ENCODE results near the gene R3HDM2.

R3HDM2 gene

DNA sequence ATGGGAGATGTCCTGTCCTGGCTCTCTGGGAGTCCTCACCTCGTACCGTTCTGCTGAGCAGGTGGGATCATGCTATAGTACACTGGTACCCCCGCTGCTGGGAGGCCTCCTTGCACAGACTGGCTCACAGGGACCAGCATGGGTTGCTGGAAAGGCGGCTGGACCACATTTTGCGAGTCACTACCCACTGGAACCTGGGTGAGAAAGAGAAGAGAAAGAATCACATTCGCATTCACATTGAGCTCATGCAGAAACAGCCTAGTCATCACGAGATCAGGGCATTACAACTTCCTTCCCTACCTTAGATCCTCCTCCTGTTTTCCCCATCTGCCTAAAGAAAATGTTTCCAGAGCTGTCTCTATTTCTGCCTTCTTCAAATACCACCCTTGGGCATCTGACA lies 162.6 kb downstream of the R3HDM2 start:
- Mint-ChIP-seq H3K4me1 (peaks cover 7% of the 10 kb centered on the region), H3K27me3 (no peaks in the 10 kb centered on the region), H3K36me3 (peaks cover 43% of the 10 kb centered on the region), H3K27ac (peak overlapping the region; percentile 24), H3K9me3 (no peaks in the 10 kb centered on the region), H3K4me3 (no peak overlapping the region)
- ATAC-seq (ENCODE audit: low read depth) (no peak), DNase-seq (ENCODE audit: low spot score in 2 of 2) (no peak)

GRCh38 chr12:57266681-57267080 lies 164.2 kb downstream of the R3HDM2 start:
- Mint-ChIP-seq H3K9me3 (no peaks in the 10 kb centered on the region), H3K27ac (peak overlapping the region; percentile 64), H3K36me3 (peaks cover 36% of the 10 kb centered on the region), H3K4me3 (no peak overlapping the region), H3K4me1 (peaks cover 7% of the 10 kb centered on the region), H3K27me3 (no peaks in the 10 kb centered on the region)
- DNase-seq (ENCODE audit: low spot score in 2 of 2) (no peak), ATAC-seq (ENCODE audit: low read depth) (no peak)

- no peak overlapping the region for H3K27ac Mint-ChIP-seq
- H3K4me3 Mint-ChIP-seq, result no peak overlapping the region
- no peaks in the 10 kb centered on the region for H3K27me3 Mint-ChIP-seq
- H3K9me3 Mint-ChIP-seq, result no peaks in the 10 kb centered on the region
- H3K36me3 Mint-ChIP-seq, result peaks cover 31% of the 10 kb centered on the region
- H3K4me1 Mint-ChIP-seq, result peaks cover 4% of the 10 kb centered on the region
- ATAC-seq (ENCODE audit: low read depth) (no peak), DNase-seq (ENCODE audit: low spot score in 2 of 2) (no peak)
Observed at GRCh38 chr12:57263096-57263495, 167.7 kb downstream of the R3HDM2 start.

- Mint-ChIP-seq H3K4me3 (no peak overlapping the region), H3K4me1 (peaks cover 4% of the 10 kb centered on the region), H3K27ac (no peak overlapping the region), H3K27me3 (no peaks in the 10 kb centered on the region), H3K9me3 (no peaks in the 10 kb centered on the region), H3K36me3 (peaks cover 27% of the 10 kb centered on the region)
- DNase-seq (ENCODE audit: low spot score in 2 of 2) (no peak), ATAC-seq (ENCODE audit: low read depth) (no peak)
Observed at GRCh38 chr12:57262126-57262822, 168.6 kb downstream of the R3HDM2 start.

DNA sequence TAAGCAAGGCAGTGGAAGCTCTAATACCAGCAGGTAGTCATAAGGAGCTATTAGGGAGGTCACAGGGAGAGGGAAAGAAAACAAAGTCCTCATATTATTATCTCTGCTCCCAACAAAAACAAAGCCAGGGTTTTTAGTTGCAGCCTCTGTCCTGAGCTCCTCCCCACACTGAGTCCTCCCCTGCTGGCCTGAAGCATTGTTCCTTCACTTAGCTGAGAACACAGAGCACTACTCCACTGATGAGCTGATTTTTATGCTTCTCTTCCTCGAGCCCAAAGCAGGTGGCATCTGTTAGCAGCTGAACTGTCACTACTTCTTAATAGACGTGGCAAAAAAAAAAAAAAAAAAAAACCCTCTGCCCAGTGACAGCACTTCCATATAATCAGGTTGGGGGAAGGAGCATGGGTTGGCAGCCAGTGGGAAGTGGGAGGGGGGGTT lies 169.4 kb downstream of the R3HDM2 start:
- peaks cover 4% of the 10 kb centered on the region for H3K4me1 Mint-ChIP-seq
- DNase-seq (ENCODE audit: low spot score in 2 of 2) (no peak), ATAC-seq (ENCODE audit: low read depth) (no peak)
- H3K27ac Mint-ChIP-seq, result no peak overlapping the region
- H3K9me3 Mint-ChIP-seq, result no peaks in the 10 kb centered on the region
- peaks cover 24% of the 10 kb centered on the region for H3K36me3 Mint-ChIP-seq
- no peak overlapping the region for H3K4me3 Mint-ChIP-seq
- H3K27me3 Mint-ChIP-seq, result no peaks in the 10 kb centered on the region

GRCh38 chr12:57260366-57260765 lies 170.5 kb downstream of the R3HDM2 start:
- Mint-ChIP-seq H3K27me3 (no peaks in the 10 kb centered on the region), H3K9me3 (no peaks in the 10 kb centered on the region), H3K27ac (no peak overlapping the region), H3K36me3 (peaks cover 31% of the 10 kb centered on the region), H3K4me1 (peaks cover 4% of the 10 kb centered on the region), H3K4me3 (no peak overlapping the region)
- DNase-seq (ENCODE audit: low spot score in 2 of 2) (no peak), ATAC-seq (ENCODE audit: low read depth) (no peak)

GRCh38 chr12:57258977-57259970 lies 171.6 kb downstream of the R3HDM2 start:
- no peaks in the 10 kb centered on the region for H3K27me3 Mint-ChIP-seq
- H3K27ac Mint-ChIP-seq, result no peak overlapping the region
- no peak overlapping the region for H3K4me3 Mint-ChIP-seq
- peaks cover 4% of the 10 kb centered on the region for H3K4me1 Mint-ChIP-seq
- DNase-seq (ENCODE audit: low spot score in 2 of 2) (no peak), ATAC-seq (ENCODE audit: low read depth) (no peak)
- peaks cover 25% of the 10 kb centered on the region for H3K36me3 Mint-ChIP-seq
- no peaks in the 10 kb centered on the region for H3K9me3 Mint-ChIP-seq

GRCh38 chr12:57255916-57256315 lies 174.9 kb downstream of the R3HDM2 start:
- Mint-ChIP-seq H3K4me1 (no peaks in the 10 kb centered on the region), H3K27ac (no peak overlapping the region), H3K9me3 (no peaks in the 10 kb centered on the region), H3K36me3 (peaks cover 21% of the 10 kb centered on the region), H3K4me3 (no peak overlapping the region), H3K27me3 (no peaks in the 10 kb centered on the region)
- DNase-seq (ENCODE audit: low spot score in 2 of 2) (no peak), ATAC-seq (ENCODE audit: low read depth) (no peak)

- no peaks in the 10 kb centered on the region for H3K9me3 Mint-ChIP-seq
- no peaks in the 10 kb centered on the region for H3K4me1 Mint-ChIP-seq
- H3K36me3 Mint-ChIP-seq, result peaks cover 14% of the 10 kb centered on the region
Observed at GRCh38 chr12:57254506-57255280, 176.2 kb downstream of the R3HDM2 start.

DNA sequence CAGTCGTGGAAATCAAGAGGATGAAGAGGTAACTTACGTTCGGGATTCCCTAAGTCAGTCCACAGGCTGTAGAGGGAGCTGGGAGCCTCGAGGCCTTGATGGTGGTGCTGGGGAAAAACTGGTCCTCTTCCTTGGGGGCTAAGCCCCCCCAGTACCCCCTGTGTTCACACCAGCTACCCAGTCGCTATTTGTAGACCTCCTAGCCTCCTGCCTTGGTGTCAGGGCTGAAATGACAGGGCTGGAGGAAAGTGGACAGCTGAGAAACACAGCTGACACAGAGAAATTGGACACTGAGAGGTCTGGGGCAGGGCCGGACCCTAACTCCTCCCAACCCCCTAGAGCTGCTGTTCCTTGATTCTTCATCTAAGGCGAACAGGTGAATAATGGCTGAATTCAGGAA lies 179.9 kb downstream of the R3HDM2 start, which contains the start of gene STAC3:
Gene STAC3, minus strand, starts transcription at position 232 of the 400 bp plus-strand sequence. CDS start 1,551 bp downstream, outside the sequence.
- DNase-seq (ENCODE audit: low spot score in 2 of 2) (no peak), ATAC-seq (ENCODE audit: low read depth) (no peak)
- Mint-ChIP-seq H3K4me1 (peaks cover 7% of the 10 kb centered on the region), H3K4me3 (no peak within 1 kb of the TSS), H3K27ac (no peak within 1 kb of the TSS), H3K36me3 (peaks cover 7% of the 10 kb centered on the region), H3K9me3 (no peaks in the 10 kb centered on the region), H3K27me3 (no peaks in the 10 kb centered on the region)

More at GRCh38 chr12:57254506-57255280, 176.2 kb downstream of the R3HDM2 start:
- no peak for DNase-seq (ENCODE audit: low spot score in 2 of 2)
- ATAC-seq (ENCODE audit: low read depth), result no peak
- H3K4me3 Mint-ChIP-seq, result no peak overlapping the region
- H3K27me3 Mint-ChIP-seq, result no peaks in the 10 kb centered on the region
- H3K27ac Mint-ChIP-seq, result no peak overlapping the region

GRCh38 chr12:57250541-57250940 lies 180.3 kb downstream of the R3HDM2 start:
- Mint-ChIP-seq H3K4me1 (peaks cover 7% of the 10 kb centered on the region), H3K9me3 (no peaks in the 10 kb centered on the region), H3K27ac (no peak overlapping the region), H3K27me3 (no peaks in the 10 kb centered on the region), H3K4me3 (no peak overlapping the region), H3K36me3 (peaks cover 4% of the 10 kb centered on the region)
- ATAC-seq (ENCODE audit: low read depth), result no peak
- no peak for DNase-seq (ENCODE audit: low spot score in 2 of 2)

DNA sequence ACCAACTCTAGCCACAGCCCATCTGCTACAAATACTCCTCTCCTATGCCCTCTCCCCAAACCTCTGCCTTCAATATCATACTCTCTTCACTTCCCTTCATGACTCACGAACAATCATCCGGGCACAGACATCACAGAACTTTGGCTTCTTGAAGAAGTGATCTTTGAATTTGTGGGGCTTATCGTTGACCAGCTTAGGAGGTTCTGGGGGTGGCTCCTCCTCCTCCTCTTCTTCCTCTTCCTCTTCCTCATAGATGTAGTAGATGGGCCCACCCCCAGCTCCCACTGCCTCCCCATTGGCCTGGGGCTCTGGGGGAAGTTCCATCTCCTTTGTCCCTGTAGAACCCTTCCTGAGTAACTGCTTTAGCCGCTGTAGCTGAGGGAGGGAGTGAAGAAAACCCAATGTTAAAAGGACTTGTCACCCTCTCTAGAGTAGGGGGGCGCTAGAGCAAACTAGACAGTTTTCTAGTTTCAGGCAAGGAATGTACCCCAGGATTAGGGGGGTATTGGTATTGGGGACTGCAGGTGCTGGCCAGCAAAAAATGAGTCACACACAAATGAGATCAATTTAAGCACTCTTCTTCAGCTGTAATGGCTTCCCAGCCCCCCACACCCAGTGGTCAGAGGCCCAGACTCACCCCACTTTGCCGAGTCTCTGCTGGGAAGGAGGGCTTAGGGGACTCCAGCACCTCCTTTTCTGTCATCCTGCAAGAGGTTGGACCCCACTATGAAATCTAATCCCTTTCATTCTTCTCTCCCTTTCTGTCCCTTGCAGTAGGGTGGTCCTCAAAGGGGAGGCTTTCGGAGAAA lies 181.7 kb downstream of the R3HDM2 start:
- ATAC-seq (ENCODE audit: low read depth), result peak; percentile 48
- Mint-ChIP-seq H3K27ac (no peak overlapping the region), H3K4me3 (peak overlapping the region; percentile 60), H3K9me3 (no peaks in the 10 kb centered on the region), H3K36me3 (peaks cover 4% of the 10 kb centered on the region), H3K4me1 (peaks cover 7% of the 10 kb centered on the region), H3K27me3 (no peaks in the 10 kb centered on the region)
- no peak for DNase-seq (ENCODE audit: low spot score in 2 of 2)

- ATAC-seq (ENCODE audit: low read depth) (no peak), DNase-seq (ENCODE audit: low spot score in 2 of 2) (no peak)
- no peak overlapping the region for H3K27ac Mint-ChIP-seq
- peaks cover 1% of the 10 kb centered on the region for H3K36me3 Mint-ChIP-seq
- peaks cover 2% of the 10 kb centered on the region for H3K27me3 Mint-ChIP-seq
- peaks cover 16% of the 10 kb centered on the region for H3K4me1 Mint-ChIP-seq
- H3K9me3 Mint-ChIP-seq, result no peaks in the 10 kb centered on the region
- no peak overlapping the region for H3K4me3 Mint-ChIP-seq
Observed at GRCh38 chr12:57247041-57247440, 183.8 kb downstream of the R3HDM2 start.

Measured in memory B cell (primary cell).